Activated naive CD4-positive, alpha-beta T cell treated with Interleukin-2 at 50 U/mL for 16 hours (primary cell): ENCODE results near the gene PADI3.

Source experiments
- DNase-seq: peaks from one replicate; pipeline ENCODE4 v3.0.0-alpha.2; 2020

PADI3 gene

DNA sequence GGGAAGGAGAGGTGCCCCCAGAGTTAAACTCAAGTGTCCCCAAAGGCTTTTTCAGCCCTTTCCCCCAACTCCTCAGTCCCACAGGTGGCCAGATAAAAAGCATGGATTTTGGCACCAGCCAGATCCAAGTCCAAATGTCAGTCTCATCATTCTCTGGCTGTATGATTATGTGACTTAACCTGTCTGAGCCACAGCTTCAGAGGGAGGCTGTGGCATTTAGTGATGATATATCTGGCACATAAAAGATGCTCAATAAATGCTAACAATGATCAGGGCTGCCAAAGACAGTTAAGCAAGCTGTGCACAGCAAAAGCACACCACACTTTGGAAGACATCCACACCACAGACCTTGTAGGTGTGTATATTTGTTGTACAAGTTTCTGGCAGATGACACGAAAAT is 5.6 kb upstream of the PADI3 start:
- no peak for DNase-seq

DNA sequence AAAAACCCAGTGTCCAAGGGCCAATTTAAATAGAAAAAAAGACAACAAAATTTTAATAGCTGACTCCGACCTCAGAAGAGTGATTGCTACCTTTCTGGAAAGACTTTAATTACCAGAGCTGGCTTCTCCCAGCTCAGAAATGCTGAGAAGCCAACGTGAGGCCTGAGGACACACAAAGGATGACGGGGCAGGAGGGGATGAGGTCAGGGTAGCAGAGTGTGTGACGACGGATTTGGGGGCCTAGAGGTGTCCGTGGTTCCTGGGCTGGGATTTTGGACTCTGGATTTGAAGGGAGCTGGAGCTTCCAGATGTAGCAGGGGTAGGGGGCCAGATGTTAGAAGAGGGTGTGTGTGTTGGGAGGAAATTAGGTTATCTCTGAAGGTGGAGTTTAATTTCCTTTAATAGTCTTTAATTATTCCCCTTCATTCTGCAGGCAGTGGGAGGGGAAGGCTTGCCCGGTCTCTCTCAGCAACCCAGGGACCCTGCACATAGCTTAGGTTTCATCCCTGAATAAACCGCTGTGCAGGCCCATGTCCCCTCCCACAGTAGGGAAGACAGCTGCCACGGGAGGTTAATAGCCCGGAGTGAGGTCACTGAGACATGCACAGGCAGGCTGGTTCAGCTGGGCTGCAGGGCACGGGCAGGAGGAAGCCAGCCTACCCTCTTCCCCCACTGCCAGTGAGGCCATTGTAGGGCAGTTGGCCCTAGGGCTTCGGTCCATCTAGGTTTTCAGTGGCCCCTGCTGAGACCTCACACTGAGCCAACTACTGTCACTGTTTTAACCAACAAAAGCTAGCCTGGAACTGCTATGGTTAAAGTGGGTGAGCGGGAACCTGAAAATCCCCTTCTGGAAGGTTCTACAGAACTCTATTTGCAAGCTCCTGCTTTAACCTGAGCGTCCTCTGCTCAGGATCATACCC is 3.8 kb upstream of the PADI3 start:
- DNase-seq, result no peak

DNA sequence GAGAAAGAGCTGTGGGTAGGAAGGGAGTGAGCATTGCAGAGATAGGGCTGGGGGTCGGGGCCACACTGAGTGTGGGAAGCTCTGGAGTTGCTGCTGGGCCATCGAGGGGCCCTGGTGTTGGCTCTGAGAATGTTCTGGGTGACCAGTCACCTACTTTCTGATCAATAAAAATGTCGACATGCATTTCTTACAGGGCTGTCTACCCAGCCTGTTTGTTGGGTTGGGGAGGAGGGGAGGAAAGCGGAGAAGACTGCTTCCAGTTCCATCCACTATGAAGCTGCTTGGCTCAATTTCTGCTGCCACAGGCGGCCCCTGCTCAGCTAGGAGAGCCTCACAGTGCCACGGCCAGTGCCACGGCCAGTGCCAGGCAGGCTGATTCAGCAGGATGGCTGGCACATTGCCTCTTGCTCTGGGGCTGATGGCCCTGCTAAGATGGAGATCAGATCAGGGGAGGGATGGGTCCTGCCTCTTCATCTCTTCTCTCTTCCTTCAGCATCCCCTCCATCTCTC is 3.0 kb upstream of the PADI3 start:
- DNase-seq, result no peak

DNA sequence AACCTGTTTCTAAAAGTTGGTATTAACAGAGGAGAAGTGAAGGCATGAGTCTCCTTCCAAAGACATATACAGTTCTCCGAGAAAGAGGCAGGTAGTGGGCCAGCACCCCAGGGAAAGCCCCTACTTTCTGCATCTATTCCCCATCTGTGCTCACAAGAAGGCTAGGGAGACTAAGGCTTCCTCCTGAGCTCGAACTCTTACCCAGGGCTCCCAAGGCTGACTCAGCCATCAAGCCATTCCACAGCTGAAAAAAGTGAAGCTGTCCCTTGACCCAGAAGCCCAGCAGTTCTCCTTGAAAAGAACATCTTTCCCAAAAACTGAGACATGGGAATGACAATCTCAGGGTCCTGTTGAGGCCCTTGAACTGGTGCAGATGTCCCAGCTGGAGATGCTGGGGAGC is 1.9 kb upstream of the PADI3 start:
- DNase-seq, result no peak

DNA sequence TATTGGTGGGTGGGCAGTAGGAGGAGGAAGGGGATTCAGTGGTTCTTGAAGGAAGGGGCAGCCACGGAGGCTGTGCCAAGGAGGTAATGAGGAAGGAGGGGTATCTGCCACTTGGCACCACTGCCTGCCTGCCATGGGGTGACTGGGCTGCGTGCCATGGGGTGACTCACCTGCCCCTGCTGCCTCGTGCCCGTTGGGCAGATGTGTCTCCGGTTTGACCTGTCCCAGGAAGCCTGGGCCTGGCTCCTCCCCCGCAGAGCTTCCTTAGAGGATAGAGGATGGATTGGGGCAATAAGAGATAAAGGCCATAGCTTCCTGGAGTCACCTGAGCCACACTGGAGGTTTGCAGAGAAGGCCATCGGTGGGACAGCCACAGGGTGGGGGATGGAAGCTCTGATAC is 1.7 kb downstream of the PADI3 start:
- DNase-seq, result no peak

DNA sequence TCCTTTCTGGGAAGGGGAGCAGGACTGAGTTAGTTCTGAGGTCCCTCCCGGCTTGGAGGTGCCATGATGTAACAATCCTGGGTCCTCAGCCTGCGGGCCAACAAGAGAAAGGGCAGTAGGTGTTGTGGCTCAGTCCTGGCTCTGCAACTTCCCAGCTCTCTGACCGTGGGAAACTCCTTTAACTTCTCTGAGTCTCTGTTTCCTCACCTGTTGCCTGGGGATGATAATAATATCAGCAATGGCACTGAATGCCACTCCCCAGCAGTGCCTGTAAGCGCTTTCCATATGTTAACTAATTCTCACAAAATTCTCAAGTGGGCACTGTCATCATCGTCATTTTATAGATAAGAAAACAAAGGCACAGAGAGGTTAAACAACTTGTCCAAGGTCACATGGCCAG is 2.3 kb downstream of the PADI3 start:
- DNase-seq, result no peak

DNA sequence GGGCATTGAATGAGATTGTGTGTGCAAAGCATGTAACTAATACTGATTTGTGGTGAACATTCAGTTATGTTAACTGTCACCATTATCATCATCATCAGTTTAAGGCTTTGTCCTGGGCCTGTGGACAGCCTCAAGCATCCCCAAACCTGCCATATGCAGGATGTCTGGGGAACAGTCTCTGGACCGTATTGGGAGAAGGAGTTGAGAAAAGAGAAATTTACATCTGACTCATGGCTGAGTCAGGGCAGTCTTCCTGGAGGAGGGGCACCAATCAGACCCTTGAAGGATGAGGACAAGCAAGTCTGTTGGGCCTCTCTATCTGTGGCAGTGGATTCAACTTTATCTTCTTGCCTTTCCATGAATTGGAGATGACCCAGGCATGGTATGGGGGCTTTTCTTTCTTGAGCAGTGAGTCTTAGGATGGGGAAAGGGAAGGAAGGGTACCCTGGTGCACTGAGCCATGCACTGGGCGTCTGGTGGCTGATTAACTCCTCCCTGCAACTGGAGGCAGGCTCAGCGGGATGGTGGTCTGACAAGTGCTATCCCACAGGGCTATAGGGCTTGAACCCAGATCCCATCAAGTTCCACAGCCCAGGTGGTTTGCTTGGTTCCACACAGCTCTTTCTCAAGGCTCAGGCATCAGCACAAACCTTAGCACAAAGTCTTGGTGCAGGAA is 2.9 kb downstream of the PADI3 start:
- no peak for DNase-seq

DNA sequence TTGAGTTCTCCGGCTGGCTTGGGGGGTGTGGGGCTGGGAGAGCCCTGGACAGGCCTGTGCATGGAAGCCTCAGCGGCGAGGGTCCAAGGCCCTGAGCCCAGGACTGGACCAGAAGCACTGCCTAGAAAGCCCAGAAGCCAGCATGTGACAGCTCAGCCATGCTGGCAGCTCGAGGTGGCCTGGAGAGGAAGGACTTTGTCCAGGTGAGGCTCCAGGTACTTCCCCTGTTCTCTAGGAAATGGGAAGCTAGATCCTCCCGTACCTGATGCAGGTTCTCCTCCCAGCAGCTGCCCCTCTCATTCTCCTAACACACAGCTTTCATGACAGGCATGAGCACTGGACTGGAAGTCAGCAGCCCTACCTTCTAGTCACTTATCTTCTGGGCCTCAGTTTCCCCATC is 6.4 kb downstream of the PADI3 start:
- no peak for DNase-seq

DNA sequence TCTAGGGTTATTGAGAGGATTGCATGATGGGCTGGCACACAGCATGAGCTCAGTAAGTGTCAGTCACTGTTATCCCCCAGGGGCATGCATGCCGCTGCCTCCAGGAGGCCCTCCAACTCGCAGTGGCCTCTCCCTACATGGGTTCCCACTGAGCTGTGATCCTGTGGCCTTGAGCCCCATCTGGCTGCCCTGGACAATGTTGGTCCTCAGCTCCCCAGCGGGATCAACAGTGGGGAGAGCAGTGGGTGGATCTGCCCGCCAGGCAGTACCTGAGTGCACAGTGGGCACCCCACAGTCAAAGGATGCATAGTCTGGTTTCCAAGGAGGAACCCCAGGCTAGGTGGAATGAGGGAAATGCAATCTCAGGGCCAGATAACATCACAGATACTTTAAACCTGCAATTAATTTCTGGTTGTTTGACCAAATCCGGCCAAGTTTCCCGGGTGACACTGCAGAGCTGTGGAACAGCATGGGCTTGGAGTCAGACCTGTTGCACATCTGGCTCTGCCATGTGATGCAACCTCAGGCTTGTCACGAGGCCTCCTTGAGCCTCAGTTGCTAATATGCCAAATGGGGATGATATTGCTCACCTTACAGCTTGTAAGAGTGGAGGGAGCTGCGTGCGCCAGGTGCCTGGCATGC is 9.3 kb downstream of the PADI3 start:
- no peak for DNase-seq

DNA sequence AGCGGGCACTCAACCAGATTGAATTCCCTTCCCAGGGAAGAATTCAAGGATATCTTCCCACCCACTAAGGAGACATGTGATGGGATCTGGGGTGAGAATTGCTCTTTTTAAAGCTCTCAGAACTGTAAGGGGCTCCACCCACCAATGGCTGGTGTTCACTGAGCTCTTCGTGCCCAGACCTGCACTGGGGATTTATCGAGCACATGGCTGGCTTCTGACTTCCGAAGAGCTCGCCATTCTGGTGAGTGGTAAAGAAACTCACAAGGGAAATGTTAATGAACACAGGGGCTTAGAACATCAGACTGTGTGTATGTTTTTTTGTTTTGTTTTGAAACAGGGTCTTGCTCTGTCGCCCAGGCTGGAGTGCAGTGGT is 9.8 kb downstream of the PADI3 start:
- DNase-seq, result no peak

DNA sequence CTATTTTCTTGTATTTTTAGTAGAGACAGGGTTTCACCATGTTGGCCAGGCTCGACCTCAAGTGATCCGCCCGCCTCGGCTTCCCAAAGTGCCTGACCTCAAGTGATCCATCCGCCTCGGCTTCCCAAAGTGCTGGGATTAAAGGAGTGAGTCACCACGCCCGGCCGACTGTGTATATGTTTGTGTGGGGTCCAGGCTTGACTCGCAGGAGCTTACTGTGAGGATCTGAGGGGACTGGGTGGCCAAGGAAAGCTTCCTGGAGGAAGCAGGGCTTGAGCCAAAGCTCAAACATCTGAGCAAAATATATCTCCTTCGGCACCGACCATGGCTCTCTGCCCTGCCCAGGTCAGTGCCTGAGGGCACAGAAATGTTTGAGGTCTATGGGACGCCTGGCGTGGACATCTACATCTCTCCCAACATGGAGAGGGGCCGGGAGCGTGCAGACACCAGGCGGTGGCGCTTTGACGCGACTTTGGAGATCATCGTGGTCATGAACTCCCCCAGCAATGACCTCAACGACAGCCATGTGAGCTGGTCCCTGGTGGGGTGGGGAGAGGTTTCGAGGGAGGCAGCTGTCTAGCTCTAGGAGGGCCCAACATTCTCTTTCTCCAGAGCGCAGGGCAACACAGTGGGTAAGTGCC is 10.5 kb downstream of the PADI3 start:
- DNase-seq, result no peak

DNA sequence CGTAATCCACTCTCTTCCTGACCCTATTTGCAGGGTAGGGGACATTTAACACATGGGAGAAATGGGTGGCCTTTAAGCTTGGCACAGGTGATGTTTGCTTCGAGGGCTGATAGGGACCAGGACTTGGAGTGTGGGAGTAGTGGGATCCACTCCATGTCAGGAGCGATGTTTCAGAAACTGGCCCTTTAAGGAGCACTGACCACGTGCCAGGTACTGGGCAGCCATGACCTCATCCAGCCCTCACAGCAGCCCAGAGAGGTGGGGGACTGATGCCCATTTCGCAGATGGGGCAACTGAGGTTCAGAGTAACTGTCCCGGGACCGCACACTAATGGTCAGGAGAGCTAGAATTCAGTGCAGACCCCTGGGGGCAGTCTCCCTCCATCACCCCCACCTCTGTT is 11.4 kb downstream of the PADI3 start:
- no peak for DNase-seq

DNA sequence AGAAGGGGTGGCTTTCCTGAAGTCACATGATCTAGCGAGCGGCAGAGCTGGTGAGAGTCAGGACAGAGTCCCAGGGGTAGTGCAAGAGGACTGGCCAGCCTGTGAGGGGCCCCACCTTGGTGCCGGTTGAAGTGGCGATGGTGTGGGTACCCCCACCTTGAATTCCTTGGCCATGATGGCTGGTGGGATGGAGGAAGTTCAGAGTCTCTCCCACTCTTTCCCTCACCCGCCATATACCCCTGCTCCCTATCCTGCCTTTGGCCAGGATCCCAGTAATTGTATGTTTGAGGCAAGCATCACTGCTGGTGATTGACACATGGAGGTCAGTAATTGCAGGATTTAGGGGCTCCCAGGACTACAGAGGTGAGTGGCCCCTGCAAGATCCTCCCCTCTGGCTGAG is 11.8 kb downstream of the PADI3 start:
- DNase-seq, result no peak

DNA sequence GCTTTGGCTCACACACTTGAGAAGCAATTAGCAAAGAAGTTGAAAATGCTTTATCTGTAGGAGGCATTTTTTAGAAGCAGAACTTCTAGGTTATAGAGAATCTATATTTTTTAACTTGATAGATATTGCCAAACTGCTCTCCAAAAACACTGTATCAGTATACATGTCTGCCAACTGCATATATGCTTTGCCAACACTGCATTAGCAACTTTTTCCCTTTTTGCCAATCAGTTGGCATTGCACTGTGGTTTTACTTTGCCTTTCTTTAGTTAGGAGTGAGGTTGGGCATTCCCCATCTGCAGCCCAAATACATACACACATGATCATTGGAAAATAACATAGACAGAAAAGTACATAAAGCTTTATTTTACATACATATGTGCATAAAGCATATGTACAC is 15.0 kb downstream of the PADI3 start:
- no peak for DNase-seq

DNA sequence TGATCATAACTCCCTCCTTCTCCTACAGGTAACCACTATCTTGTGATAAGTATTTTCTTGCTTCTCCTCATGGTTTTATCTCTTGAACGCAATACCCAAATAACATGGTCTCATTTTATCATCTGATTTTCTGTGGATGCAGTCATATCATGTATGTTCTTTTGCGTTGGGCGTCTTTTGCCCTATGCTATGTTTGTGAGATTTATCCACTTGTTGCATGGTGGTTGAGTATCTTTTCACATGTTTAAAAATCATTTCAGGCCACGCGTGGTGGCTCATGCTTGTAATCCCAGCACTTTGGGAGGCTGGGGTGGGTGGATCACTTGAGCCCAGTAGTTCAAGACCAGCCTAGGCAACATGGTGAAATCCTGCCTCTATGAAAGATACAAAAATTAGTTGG is 15.6 kb downstream of the PADI3 start:
- DNase-seq, result no peak

DNA sequence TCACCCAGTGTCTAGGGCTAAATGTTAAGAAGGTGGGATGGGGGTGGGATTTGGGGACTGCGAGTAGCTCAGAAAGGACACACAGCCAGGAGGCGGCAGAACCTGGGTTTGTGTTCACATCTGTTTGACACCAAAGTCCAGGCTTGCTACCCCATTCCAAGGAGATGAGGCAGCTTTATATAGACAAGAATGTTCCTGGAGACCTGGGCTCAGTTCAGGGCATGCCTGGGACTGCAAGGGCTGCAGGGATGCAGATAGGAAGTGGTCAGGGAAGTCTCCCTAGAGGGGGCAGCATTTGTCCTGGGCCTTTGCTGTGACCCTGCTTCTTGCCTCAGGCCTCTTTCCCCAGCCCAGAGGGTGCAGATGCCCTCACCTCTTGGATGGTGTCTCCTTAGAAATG is 16.3 kb downstream of the PADI3 start:
- no peak for DNase-seq

DNA sequence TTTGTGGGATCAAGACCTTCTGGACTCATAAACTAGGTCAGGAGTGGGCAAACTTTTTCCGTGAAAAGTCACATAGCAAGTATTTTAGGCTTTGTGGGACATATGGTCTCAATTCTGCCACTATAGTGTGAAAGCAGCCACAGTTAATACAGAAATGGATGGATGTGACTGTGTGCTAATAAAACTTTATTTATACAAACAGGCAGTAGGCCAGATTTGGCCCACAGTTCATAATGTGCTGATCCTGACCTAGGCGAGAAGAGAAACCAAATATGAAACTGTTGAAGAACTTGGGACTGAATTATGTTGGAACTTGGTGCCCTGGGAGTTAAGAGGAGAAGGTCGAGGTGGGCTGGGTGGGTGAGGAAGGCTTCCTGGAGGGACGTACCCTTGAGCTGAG is 17.1 kb downstream of the PADI3 start:
- DNase-seq, result no peak

DNA sequence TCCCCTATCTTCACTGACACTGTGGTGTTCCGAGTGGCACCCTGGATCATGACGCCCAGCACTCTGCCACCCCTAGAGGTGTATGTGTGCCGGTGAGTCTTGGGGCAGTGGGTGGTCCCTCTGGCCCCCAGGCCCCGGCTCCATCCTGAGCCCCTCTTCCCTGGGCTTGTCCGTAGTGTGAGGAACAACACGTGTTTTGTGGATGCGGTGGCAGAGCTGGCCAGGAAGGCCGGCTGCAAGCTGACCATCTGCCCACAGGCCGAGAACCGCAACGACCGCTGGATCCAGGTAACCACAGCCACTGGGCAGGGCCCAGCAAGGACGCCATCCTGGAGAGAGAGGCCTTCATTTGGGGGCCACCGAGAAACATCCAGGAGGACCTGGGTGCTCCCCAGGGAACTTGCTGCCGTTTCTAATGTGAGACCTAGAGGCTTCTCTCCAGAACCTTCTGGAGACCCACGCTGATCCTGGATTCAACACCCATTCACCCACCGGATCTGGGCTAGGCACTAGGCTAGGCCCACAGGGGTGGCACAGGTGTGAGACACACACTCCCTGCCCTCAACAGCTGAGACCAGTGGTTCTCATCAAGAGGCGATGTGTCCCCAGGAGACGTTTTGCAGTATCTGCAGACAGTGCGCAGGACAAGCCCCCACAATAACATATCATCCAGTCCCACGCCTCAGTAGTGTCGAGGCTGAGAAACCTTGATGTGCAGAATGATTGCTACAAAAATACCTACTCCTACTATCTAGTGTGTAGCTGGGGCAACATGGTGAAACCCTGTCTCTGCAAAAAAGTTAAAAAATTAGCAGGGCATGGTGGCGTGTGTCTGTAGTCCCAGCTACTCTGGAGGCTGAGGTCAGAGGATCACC is 22.2 kb downstream of the PADI3 start:
- DNase-seq, result no peak

DNA sequence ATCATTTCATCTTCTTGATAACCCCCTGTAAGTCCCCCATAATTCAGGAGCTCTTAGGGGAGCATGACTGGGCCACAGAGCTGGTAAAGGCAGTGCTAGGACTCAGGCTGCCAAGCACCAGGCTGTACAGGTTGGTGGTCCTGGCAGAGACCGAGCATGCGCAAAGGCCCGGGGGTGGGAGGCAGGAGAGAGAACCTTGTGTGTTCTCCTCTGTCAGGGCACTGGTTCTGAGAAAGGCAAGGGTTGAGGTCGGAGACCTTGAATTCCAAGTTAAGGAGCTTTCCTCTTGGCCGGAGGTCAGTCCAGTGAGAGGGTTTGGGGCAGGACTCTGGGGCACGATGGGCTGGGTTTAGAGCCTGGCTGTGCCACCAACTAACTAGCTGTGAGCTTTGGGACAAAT is 23.2 kb downstream of the PADI3 start:
- no peak for DNase-seq

DNA sequence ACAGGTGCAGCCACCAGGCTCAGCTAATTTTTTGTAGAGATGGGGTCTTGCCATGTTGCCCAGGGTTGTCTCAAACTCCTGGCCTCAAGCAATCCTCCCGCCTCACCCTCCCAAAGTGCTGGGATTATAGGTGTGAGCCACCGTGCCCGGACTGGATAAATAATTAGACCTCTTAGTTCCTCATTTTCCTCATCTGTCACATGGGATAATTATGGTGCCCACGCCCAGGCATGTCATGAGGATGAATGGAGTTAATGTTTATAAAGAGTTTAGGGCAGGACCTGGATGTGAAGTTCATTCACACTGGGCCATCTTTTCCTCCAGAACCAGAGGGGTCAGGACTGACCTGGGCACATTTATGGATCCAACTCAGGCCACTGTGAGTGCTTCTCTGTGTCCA is 23.7 kb downstream of the PADI3 start:
- no peak for DNase-seq

DNA sequence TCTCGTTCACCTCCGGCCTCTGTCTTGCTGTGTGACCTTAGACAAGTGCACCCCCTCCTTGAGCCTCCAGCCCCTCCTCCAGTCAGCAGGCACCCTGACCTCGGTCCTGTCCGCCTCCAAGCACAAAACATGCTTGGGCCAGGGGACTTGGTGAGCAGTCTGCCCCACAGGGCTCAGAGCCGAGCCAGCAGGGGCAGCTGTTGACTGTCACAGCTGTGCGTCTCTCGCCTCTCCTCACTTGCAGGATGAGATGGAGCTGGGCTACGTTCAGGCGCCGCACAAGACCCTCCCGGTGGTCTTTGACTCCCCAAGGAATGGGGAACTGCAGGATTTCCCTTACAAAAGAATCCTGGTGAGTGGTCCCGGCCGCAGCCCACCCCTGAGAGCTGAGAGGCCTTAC is 24.2 kb downstream of the PADI3 start:
- DNase-seq, result no peak
